ENCODE measurements around the gene TLCD5. TPM values are rescaled to one million over a fixed set of nuclear protein-coding genes. Genes with fewer than 3 reads are reported as not detected.

TLCD5 gene
- total RNA-seq, 1 experiment from 2014 or later = 7.1 TPM

DNA sequence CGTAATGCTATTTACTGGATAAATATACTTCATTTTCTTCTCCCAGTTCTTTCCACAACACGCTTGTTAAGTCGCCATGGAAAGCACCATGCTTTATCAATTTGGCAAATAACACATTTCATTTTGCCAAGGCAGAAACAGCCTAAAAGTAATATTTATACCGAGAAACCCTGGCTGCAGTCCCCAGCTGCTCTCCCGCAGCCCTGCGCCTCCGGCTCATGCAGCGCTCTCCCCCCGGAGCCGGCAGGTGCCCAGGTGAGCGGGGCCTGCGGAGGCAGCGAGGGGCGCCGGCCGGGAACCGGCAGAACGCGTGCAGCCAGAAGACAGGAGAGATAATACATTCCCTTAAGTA lies 10.4 kb downstream of the TLCD5 start:
- Histone ChIP-seq H3K18ac (ENCODE audit: insufficient read length, low read depth, low read length) (no peak overlapping the region), H4K91ac (ENCODE audit: insufficient read length, low read depth, low read length) (no peak overlapping the region), H3K79me1 (ENCODE audit: insufficient read depth, low read depth, low read length, poor library complexity, severe bottlenecking) (no peaks in the 10 kb centered on the region), H3K4me1 (ENCODE audit: insufficient read depth, low read length) (0 out of 2 replicates have a peak, but pooled peaks cover 3% of the 10 kb centered on the region), H2BK5ac (ENCODE audit: insufficient read length, low read length) (no peak overlapping the region), H2BK20ac (ENCODE audit: low read depth, low read length, poor library complexity, severe bottlenecking) (no peak overlapping the region), H3K14ac (ENCODE audit: insufficient read depth, low read length) (no peak overlapping the region), H4K20me1 (ENCODE audit: control insufficient read depth, insufficient read depth, insufficient read length) (no peaks in the 10 kb centered on the region), H3K56ac (ENCODE audit: insufficient read length, low read depth, low read length) (no peak overlapping the region), H3K4ac (ENCODE audit: low read depth, low read length) (no peak overlapping the region), H3K79me2 (ENCODE audit: insufficient read depth, low read length) (peaks cover 10% of the 10 kb centered on the region), H2AFZ (ENCODE audit: low read length) (peak overlapping the region; percentile 51), H2BK12ac (ENCODE audit: insufficient read length, low read depth, low read length) (no peak overlapping the region), H3K23ac (ENCODE audit: insufficient read length, low read depth, low read length) (no peak overlapping the region), H2AK5ac (ENCODE audit: insufficient read length, low read length) (no peak overlapping the region), H4K5ac (ENCODE audit: insufficient read length, low read depth, low read length) (no peak overlapping the region), H4K8ac (replicated peaks; ENCODE audit: insufficient read length, low read depth, low read length) (no peak overlapping the region), H3K9ac (ENCODE audit: extremely low read depth, insufficient read length, low read length) (peak overlapping the region; percentile 35), H3T11ph (ENCODE audit: low read length) (no peak overlapping the region), H3K4me2 (ENCODE audit: insufficient read depth, insufficient read length, low read length) (peak overlapping the region; percentile 77), H2BK15ac (ENCODE audit: low read depth, low read length) (no peak overlapping the region), H3K27me3 (ENCODE audit: insufficient read depth, low read length) (no peaks in the 10 kb centered on the region), H2BK120ac (ENCODE audit: low read depth, low read length, poor library complexity, severe bottlenecking) (no peak overlapping the region), H3K23me2 (ENCODE audit: insufficient read length, low read depth, low read length, poor library complexity, severe bottlenecking) (peaks cover 17% of the 10 kb centered on the region), H3K27ac (ENCODE audit: insufficient read length, low read depth, low read length) (no peak overlapping the region), H3K9me3 (ENCODE audit: control insufficient read depth, low read depth, low read length) (no peaks in the 10 kb centered on the region)
- no peaks in the 10 kb centered on the region for H3K27me3 Mint-ChIP-seq (ENCODE audit: low read depth)
- H3K36me3 Mint-ChIP-seq (ENCODE audit: insufficient read depth in 1 of 3, low read depth in 3 of 3) = peaks cover 0 to 4% (median 0%) of the 10 kb centered on the region in 3 experiments; a peak in 2 of 7 replicates
- no peak for DNase-seq
- WGBS (ENCODE audit: extremely low coverage, insufficient read length, low lambda C conversion rate) = no CpG with 5 or more reads among the region's 19 CpGs
- peaks cover 28 to 35% of the 10 kb centered on the region in 2 experiments for H3K4me1 Mint-ChIP-seq
- TF ChIP-seq, protein P1, sequence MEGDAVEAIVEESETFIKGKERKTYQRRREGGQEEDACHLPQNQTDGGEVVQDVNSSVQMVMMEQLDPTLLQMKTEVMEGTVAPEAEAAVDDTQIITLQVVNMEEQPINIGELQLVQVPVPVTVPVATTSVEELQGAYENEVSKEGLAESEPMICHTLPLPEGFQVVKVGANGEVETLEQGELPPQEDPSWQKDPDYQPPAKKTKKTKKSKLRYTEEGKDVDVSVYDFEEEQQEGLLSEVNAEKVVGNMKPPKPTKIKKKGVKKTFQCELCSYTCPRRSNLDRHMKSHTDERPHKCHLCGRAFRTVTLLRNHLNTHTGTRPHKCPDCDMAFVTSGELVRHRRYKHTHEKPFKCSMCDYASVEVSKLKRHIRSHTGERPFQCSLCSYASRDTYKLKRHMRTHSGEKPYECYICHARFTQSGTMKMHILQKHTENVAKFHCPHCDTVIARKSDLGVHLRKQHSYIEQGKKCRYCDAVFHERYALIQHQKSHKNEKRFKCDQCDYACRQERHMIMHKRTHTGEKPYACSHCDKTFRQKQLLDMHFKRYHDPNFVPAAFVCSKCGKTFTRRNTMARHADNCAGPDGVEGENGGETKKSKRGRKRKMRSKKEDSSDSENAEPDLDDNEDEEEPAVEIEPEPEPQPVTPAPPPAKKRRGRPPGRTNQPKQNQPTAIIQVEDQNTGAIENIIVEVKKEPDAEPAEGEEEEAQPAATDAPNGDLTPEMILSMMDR (conservative IDR thresholded peaks at IDR 0.05) = no peak
- peak overlapping the region; percentile 73 to 74 for H3K4me3 Mint-ChIP-seq
- no peak overlapping the region for H3K27ac Mint-ChIP-seq
- H3K9me3 Mint-ChIP-seq = no peaks in the 10 kb centered on the region
